HG03460 (cell line): ENCODE data around the gene TRMT61A.

ENCODE experiments used
- ATAC-seq: cut with Tn5 transposase; IDR thresholded peaks from one replicate; pipeline ENCODE4 v1.9.1; 2021; ENCODE audit not compliant: unreplicated experiment

Gene TRMT61A

GRCh38 chr14:103528587-103529382, at the start of gene TRMT61A:
Gene TRMT61A (plus strand): TSS chr14:103529196. CDS start chr14:103529979, 783 bp downstream.
- ATAC-seq: peak; percentile 29

GRCh38 chr14:103480595-103480994, 48.4 kb upstream of the TRMT61A start:
- ATAC-seq: peak; percentile 87

- ATAC-seq: no peak
Measured at GRCh38 chr14:103483600-103483999, 45.4 kb upstream of the TRMT61A start.

- ATAC-seq: no peak
Measured at GRCh38 chr14:103485504-103485903, 43.5 kb upstream of the TRMT61A start.

- ATAC-seq: no peak
Measured at GRCh38 chr14:103488071-103488470, 40.9 kb upstream of the TRMT61A start.

- ATAC-seq: no peak
Measured at GRCh38 chr14:103488960-103489359, 40.0 kb upstream of the TRMT61A start.

GRCh38 chr14:103489621-103490020, 39.4 kb upstream of the TRMT61A start:
- no peak for ATAC-seq

GRCh38 chr14:103491691-103492090, 37.3 kb upstream of the TRMT61A start:
- no peak for ATAC-seq

GRCh38 chr14:103492156-103492925, 36.7 kb upstream of the TRMT61A start:
- no peak for ATAC-seq

GRCh38 chr14:103495854-103496253, 33.1 kb upstream of the TRMT61A start:
- no peak for ATAC-seq

GRCh38 chr14:103496776-103497175, 32.2 kb upstream of the TRMT61A start:
- no peak for ATAC-seq

GRCh38 chr14:103499709-103500108, 29.3 kb upstream of the TRMT61A start:
- ATAC-seq: no peak

GRCh38 chr14:103500148-103500990, 28.6 kb upstream of the TRMT61A start:
- ATAC-seq: no peak

- no peak for ATAC-seq
Measured at GRCh38 chr14:103501041-103501870, 27.7 kb upstream of the TRMT61A start.

GRCh38 chr14:103501921-103502669, 26.9 kb upstream of the TRMT61A start:
- ATAC-seq: no peak

GRCh38 chr14:103502877-103503276, 26.1 kb upstream of the TRMT61A start:
- ATAC-seq: no peak

- ATAC-seq: no peak
Measured at GRCh38 chr14:103503296-103503695, 25.7 kb upstream of the TRMT61A start.

- ATAC-seq: no peak
Measured at GRCh38 chr14:103504991-103505565, 23.9 kb upstream of the TRMT61A start.

- no peak for ATAC-seq
Measured at GRCh38 chr14:103507751-103508150, 21.2 kb upstream of the TRMT61A start.
